DMS 273 treated with DMSO at 0.1 percent for 48 hours (cell line): ENCODE measurements around the gene TNFRSF13B.
"Not testable (repeated sequence)": the region's sequence is repeated elsewhere in the genome, so short reads cannot be mapped to it uniquely, and the experiment has no call there.

ENCODE experiments used
- DNase-seq: peaks from one replicate; lab custom pipeline; 2025; lab: John Stamatoyannopoulos, UW

Gene TNFRSF13B

DNA sequence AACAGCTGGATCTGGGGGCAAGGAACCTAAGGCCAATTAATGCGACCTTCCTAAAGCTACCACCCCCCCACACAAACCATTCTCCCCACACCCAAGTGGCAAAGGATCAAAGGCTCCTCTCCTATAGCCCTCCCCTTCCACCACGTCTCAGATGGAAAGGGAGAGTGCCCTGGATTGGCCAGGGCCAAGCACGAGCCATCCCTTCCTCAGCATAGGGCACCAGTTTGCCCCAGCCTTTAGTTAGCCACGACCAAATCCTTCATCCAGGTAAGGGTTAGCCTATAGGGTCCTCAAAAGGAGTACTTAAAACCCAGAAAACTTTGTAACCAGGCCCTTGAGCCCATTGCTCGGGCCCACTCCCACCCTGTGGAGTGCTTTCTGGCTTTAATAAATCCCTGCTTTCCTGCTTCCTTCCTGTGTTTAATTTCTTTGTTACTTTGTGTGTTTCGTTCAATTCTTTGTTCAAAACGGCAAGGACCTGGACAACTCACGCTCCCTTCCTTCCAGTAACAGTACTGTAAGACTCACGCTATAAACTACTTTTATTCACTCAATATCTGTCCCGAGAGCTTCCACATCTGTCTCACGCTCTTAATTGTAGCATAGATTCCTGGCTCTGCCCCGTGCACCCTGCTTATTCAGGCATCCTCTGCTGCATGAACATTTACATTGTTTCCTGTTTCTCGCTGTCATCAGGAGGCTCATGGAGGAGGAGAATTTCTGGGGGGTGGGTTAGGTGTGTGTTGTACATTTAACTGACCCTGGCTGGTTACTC lies 62.3 kb downstream of the TNFRSF13B start:
- no peak for DNase-seq

DNA sequence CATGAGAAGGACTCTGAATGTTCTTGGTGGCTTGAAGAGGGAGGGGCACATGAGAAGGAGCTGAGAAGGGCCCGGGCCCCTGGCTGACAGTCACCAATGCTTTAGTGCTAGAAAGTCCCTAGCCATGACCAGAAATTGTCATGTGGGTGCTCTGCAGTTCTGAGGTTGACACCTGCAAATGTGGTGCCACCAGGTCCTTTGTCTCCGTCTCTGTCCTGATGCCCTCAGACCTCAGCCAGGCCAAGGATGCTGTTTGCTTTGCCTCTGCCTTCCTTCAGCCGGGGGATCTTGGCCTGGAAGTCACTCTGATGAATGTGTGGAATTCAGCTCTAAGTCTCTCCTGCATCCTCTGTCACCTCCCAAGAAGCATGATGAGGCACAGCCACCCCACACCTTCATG lies 63.6 kb downstream of the TNFRSF13B start:
- DNase-seq = no peak

DNA sequence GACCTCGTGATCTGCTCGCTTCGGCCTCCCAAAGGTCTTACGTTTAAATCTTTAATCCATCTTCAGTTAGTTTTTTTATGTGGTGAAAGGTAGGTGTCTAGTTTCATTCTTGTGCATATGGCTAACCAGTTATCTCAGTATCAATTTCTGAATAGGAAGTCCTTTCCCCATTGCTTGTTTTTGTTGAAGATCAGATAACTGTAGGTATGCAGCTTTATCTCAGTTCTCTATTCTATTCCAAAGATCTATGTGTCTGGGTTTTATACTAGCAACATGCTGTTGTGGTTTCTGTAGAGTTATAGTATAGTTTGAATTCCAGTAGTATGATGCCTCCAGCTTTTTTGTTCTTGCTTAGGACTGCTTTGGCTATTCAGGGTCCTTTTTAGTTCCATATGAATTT lies 65.2 kb downstream of the TNFRSF13B start:
- DNase-seq = no peak

DNA sequence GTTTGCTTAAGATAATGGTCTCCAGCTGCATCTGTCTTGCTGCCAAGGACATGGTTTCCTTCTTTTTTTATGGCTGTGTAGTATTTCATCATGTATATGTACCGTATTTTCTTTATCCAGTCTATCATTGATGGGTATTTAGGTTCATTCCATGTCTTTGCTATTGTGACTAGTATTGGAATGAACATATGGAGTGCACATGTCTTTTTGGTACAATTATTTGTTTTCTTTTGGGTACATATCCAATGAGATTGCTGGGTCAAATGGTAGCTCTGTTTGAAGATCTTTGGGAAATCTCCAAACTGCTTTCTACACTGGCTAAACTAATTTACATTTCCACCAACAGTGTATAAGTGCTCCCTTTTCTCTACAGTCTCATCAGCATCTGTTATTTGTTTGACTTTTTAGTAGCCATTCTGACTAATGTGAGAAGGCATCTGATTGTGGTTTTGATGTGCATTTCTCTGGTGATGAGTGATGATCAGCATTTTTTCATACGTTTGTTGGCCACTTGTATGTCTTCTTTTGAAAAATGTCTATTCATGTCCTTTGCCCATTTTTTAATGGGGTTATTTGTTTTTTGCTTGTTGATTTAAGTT lies 66.2 kb downstream of the TNFRSF13B start:
- DNase-seq = no peak

DNA sequence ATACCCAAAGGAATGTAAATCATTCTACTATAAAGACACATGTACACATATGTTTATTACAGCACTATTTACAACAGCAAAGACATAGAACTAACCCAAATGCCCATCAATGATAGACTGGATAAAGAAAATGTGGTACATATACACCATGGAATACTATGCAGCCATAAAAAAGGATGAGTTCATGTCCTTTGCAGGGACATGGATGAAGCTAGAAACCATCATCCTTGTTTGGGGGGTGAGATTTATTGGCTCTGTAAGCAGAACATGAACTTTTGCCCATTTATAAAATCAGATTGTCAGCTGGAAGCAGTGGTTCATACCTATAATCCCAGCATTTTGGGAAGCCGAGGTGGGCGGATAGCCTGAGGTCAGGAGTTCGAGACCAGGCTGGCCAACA lies 68.8 kb downstream of the TNFRSF13B start:
- not testable (repeated sequence) for DNase-seq

DNA sequence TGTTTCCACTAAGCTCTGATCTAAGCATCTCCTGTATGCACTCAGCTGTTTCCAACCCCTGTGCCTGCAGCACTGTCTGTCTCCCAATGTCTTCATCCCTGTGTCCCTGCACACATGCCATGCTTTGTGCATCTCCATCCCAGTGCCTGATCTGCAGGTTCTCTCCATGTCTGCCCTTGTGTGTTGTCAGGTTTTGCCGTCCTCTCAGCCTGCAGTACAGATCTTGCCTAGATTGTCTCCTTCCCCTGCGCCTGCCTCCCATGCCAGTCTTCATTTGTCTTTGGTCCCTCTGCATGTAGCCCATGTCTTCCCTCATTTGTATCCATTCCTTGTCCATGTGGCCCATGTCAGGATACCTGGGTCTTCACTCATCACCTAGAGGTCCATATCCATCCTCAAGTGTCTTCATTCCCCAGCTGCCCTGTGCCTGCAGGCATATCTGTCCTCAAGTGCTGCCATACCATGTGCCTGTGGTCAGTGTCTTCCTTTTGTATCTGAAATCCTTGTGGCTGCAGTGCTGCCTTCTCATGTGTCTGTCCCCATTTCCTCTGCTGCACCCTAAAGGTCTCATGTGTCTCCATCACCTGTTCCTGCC lies 71.5 kb downstream of the TNFRSF13B start:
- no peak for DNase-seq

DNA sequence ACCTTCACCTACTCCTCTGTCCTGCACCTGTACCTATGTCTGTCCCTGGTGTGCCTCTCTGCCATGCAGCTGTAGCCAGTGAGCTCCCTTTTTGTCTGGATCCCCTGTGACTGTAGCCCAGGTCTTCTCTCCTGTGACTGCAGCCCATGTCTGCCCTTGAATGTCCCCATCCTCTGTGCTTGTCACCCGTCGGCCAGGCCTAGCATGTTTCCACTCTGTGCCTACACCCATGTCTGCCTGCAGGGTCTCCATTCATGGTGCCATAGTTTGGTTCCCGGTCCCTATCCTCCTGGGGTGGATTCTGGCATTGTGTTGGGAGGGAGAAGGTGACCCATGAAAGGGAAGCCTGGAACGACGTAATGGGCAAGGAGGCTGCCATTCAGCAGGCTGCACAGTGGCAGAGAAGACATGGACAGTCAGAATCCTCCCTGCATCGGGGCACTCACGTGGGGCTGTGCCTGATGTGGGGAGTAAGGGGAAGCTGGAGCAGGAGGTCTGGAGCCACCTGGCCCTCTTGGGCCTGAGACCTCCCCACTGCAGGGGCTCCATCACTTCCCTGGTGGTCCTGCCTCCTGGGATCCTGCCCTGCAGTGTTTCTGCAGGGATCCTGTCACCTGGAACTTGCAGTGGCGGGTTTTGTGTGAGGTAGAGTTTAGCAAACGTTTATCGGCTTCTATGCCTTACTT lies 74.6 kb downstream of the TNFRSF13B start:
- not testable (repeated sequence) for DNase-seq

DNA sequence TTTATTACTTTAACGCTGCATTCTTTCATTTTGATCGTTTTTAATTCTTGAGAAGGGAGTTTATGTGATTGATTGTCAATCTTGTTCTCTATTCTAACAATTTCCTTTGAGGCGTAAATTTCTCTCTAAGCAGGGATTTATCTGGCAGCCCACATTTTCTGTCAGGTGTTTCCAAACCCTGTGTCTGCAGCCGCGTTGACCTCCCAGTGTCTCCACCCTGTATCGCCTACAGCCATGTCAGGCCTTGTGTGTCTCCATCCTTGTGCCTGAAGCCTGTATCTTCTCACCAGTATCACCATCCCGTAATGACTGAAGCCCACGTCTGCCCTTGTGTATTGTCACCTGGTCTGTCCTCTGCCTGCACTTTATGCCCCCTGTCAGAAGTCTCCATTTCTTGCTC lies 75.7 kb downstream of the TNFRSF13B start:
- DNase-seq = not testable (repeated sequence)

DNA sequence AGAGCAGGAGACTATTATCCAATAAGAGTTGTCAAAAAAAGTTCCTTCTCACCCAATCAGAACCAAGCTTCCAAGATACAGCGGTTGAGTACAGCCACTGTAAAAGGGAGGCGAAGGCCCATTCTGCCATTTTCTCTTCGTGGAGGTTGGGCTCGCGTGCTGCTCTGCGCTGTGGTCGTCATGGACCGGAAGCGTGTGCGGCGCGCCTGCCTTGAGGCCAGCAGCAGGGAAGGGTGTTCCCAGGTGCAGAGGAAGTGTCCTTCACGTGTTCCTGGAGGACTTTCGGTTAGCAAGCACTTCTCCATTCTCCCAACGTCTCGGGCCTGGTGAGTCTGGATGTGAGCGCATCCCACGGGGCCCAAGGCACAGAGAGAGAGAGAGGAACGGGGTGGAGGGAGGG lies 78.4 kb downstream of the TNFRSF13B start:
- DNase-seq = not testable (repeated sequence)

DNA sequence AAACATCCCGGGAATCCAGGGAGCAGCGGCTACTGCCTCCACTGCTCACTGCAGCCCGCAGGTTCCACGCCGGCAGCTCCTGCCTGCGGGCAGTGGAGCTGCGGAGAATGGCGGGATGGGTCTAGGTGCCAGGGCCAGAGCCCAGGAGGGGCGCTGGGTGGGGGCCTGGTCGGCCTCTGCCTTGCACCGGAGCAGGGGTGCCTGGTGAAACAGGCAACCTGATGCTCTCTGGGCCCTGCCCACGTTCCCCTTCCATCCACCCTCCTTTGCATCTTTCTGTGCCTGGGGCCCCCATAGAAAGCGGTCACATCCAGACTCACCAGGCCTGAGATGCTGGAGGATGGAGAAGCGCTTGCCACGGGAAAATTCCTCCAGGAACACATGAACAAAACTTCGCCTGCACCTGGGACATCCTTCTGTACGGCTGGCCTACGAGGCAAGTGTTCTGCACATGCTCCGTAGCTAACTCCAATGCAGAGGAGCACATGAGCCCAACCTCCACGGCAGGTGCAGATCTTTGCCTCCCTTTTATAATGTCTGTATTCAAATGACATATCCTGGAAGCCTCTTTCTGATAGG lies 79.0 kb downstream of the TNFRSF13B start:
- not testable (repeated sequence) for DNase-seq

DNA sequence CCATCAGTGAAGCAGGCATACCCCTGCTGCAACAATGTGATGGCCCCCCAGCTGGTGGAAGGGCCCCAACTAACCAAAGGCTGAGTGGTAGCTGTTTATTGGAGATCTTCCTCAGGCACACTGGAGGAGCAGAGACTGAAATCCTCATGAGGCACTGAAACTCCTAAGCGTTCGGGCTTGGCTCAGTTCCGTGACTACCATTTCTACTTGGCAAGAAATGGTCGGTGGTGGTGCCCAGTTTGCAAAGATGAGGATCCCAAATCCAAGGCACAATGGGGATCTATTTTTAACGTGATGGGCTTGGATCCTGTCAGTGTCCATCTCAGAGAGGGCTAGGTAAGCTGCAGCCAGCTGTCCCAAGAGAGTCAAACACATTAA lies 82.8 kb downstream of the TNFRSF13B start:
- DNase-seq = no peak
